H1 (cell line): ENCODE measurements around the gene TRMT61A. TPM values are rescaled to one million over a fixed set of nuclear protein-coding genes. Genes with fewer than 3 reads are reported as not detected.

Source experiments
- CTCF ChIA-PET: fragments of 300-600 bp; sonication (Branson Sonifier 250); formaldehyde crosslinking; loops from one replicate; lab custom pipeline; 2021; ENCODE audit not compliant: partially characterized antibody; lab: Charles Lee
- POLR2A ChIA-PET: fragments of 300-600 bp; sonication (Branson Sonifier 250); formaldehyde crosslinking; loops from one replicate; lab custom pipeline; 2021; ENCODE audit warnings: inconsistent platforms; ENCODE audit not compliant: partially characterized antibody; lab: Charles Lee
- DNase-seq, 2 experiments: peaks; one replicate each; pipeline versions ENCODE4 v3.0.0 to v3.0.0-alpha.2; 2010 to 2022; ENCODE audit warnings: low spot score in 2 of 2, low read depth in 1 of 2, mixed read lengths in 1 of 2
- FAIRE-seq: peaks from 2 replicates; lab custom pipeline; 2011; peaks lifted over from hg19 to GRCh38; lab: Jason Lieb, UNC
- H2AFZ ChIP-seq: 2 replicates; pipeline ENCODE4 v1.8.1; 2012; ENCODE audit warnings: low read length, inconsistent platforms
- H2AK5ac ChIP-seq: 2 replicates; pipeline ENCODE4 v1.6.1; 2013; ENCODE audit warnings: low read depth, low read length
- H2BK120ac ChIP-seq: replicated peaks from 2 replicates; pipeline ENCODE3; 2013; ENCODE audit warnings: low read depth, low read length, inconsistent platforms
- H2BK12ac ChIP-seq: 2 replicates; pipeline ENCODE4 v1.6.1; 2013; ENCODE audit warnings: low read depth, low read length
- H2BK15ac ChIP-seq: 2 replicates; pipeline ENCODE4 v1.6.1; 2013; ENCODE audit warnings: low read length
- H2BK20ac ChIP-seq: 2 replicates; pipeline ENCODE4 v1.6.1; 2013; ENCODE audit warnings: low read length
- H2BK5ac ChIP-seq: 2 replicates; pipeline ENCODE4 v1.6.1; 2013; ENCODE audit warnings: low read depth, low read length
- H3K14ac ChIP-seq: 2 replicates; pipeline ENCODE4 v1.6.1; 2013; ENCODE audit warnings: inconsistent platforms; ENCODE audit not compliant: insufficient read length
- H3K18ac ChIP-seq: 2 replicates; pipeline ENCODE4 v1.6.1; 2013; ENCODE audit warnings: low read length; ENCODE audit errors: extremely low read depth
- H3K23ac ChIP-seq: 2 replicates; pipeline ENCODE4 v1.6.1; 2013; ENCODE audit warnings: inconsistent platforms; ENCODE audit not compliant: insufficient read length
- H3K23me2 ChIP-seq: 2 replicates; pipeline ENCODE4 v1.6.1; 2013; ENCODE audit warnings: low read depth, low read length
- H3K27ac ChIP-seq: 2 replicates; pipeline ENCODE4 v1.6.1; 2011; ENCODE audit warnings: low read depth, low read length, inconsistent platforms
- H3K27me3 ChIP-seq, 4 experiments: replicated peaks in 1 of 4; 1 replicate in 1 of 4; 2 replicates in 3 of 4; pipeline versions ENCODE4 v1.6.1 to v1.8.1; 2011 to 2013; ENCODE audit warnings: low read length in 3 of 4, mild to moderate bottlenecking in 3 of 4, inconsistent platforms in 2 of 4, mixed read lengths in 2 of 4, moderate library complexity in 1 of 4; ENCODE audit not compliant: control insufficient read depth in 3 of 4, insufficient read depth in 3 of 4; ENCODE audit errors: extremely low read depth in 1 of 4
- H3K36me3 ChIP-seq, 4 experiments: 2 replicates each; pipeline versions ENCODE4 v1.6.1 to v1.8.1; 2011 to 2013; ENCODE audit warnings: mild to moderate bottlenecking in 4 of 4, low read length in 3 of 4, moderate library complexity in 2 of 4, control low read depth in 1 of 4, inconsistent platforms in 1 of 4; ENCODE audit not compliant: insufficient read depth in 4 of 4, control insufficient read depth in 2 of 4
- H3K4ac ChIP-seq: replicated peaks from 2 replicates; pipeline ENCODE3; 2013; ENCODE audit warnings: low read length, low read depth, mixed read lengths, inconsistent platforms; ENCODE audit not compliant: insufficient read length
- H3K4me1 ChIP-seq, 4 experiments: replicated peaks in 1 of 4; 1 replicate in 1 of 4; 2 replicates in 3 of 4; pipeline versions ENCODE4 v1.6.1 to v1.8.1; 2011 to 2013; ENCODE audit warnings: low read length in 3 of 4, inconsistent platforms in 2 of 4, mixed read lengths in 1 of 4; ENCODE audit not compliant: insufficient read depth in 4 of 4, control insufficient read depth in 3 of 4
- H3K4me2 ChIP-seq, 2 experiments: 2 replicates each; pipeline versions ENCODE4 v1.6.1 to v1.8.1; 2011 to 2013; ENCODE audit warnings: low read depth in 2 of 2, low read length in 2 of 2, control low read depth in 1 of 2, inconsistent platforms in 1 of 2, mild to moderate bottlenecking in 1 of 2; ENCODE audit not compliant: insufficient read depth in 1 of 2
- H3K4me3 ChIP-seq, 4 experiments: fragments of 200-600, 300-600 bp in 1 of 4; sonication (generic), shearing (Covaris generic), sonication (Bioruptor Twin) in 1 of 4; 2 replicates each; pipeline versions ENCODE4 v1.5.1 to v1.8.1; 2011 to 2016; ENCODE audit warnings: low read length in 4 of 4, low read depth in 3 of 4, control low read depth in 2 of 4, inconsistent platforms in 2 of 4, mild to moderate bottlenecking in 2 of 4, mixed read lengths in 1 of 4, moderate library complexity in 1 of 4; ENCODE audit not compliant: insufficient read depth in 2 of 4; ENCODE audit errors: extremely low read depth in 1 of 4
- H3K56ac ChIP-seq: replicated peaks from 2 replicates; pipeline ENCODE3; 2013; ENCODE audit warnings: low read depth, mild to moderate bottlenecking, mixed read lengths, low read length, inconsistent platforms; ENCODE audit not compliant: insufficient read length
- H3K79me1 ChIP-seq: 2 replicates; pipeline ENCODE4 v1.6.1; 2013; ENCODE audit warnings: low read depth, low read length, control low read depth
- H3K79me2 ChIP-seq, 2 experiments: 2 replicates each; pipeline versions ENCODE4 v1.6.1 to v1.8.1; 2012 to 2013; ENCODE audit warnings: low read length in 2 of 2, mild to moderate bottlenecking in 2 of 2, inconsistent platforms in 1 of 2; ENCODE audit not compliant: insufficient read depth in 2 of 2, control insufficient read depth in 1 of 2
- H3K9ac ChIP-seq, 4 experiments: replicated peaks in 1 of 4; 1 replicate in 1 of 4; 2 replicates in 3 of 4; pipeline versions ENCODE4 v1.6.1 to v1.8.1; 2011 to 2013; ENCODE audit warnings: low read depth in 3 of 4, low read length in 3 of 4, control low read depth in 2 of 4, mild to moderate bottlenecking in 2 of 4, moderate library complexity in 2 of 4, inconsistent platforms in 1 of 4; ENCODE audit errors: extremely low read depth in 1 of 4
- H3K9me3 ChIP-seq, 2 experiments: 2 replicates each; pipeline versions ENCODE4 v1.6.1 to v1.8.1; 2012 to 2013; ENCODE audit warnings: mild to moderate bottlenecking in 2 of 2, moderate library complexity in 2 of 2, control low read depth in 1 of 2, inconsistent platforms in 1 of 2, low read depth in 1 of 2, low read length in 1 of 2, mixed read lengths in 1 of 2; ENCODE audit not compliant: insufficient read depth in 2 of 2
- H4K20me1 ChIP-seq, 2 experiments: replicated peaks in 1 of 2; 2 replicates each; pipeline versions ENCODE3 to v1.8.1; 2011 to 2013; ENCODE audit warnings: inconsistent platforms in 2 of 2, low read length in 2 of 2, mild to moderate bottlenecking in 1 of 2; ENCODE audit not compliant: insufficient read depth in 2 of 2, control insufficient read depth in 1 of 2
- H4K5ac ChIP-seq: 2 replicates; pipeline ENCODE4 v1.6.1; 2013; ENCODE audit warnings: low read length, low read depth, mixed read lengths, inconsistent platforms; ENCODE audit not compliant: insufficient read length
- H4K8ac ChIP-seq: 2 replicates; pipeline ENCODE4 v1.8.0; 2013; ENCODE audit warnings: mild to moderate bottlenecking, moderate library complexity, low read length, inconsistent platforms; ENCODE audit not compliant: insufficient read depth; ENCODE audit errors: extremely low read depth
- H4K91ac ChIP-seq: replicated peaks from 2 replicates; pipeline ENCODE3; 2013; ENCODE audit warnings: low read length, mixed read lengths, inconsistent platforms; ENCODE audit not compliant: insufficient read length
- BRCA1 ChIP-seq: IDR thresholded peaks from 2 replicates; pipeline ENCODE4 v1.6.1; 2012; ENCODE audit warnings: low read depth, low read length, improper control_type of control experiment
- CBX5 ChIP-seq: fragments of 300-800, 300-1000 bp; sonication (generic); IDR thresholded peaks from 2 replicates; pipeline ENCODE4 v1.7.1; 2016; ENCODE audit warnings: antibody characterized with exemption, low read length, low read depth
- CHD1 ChIP-seq: IDR thresholded peaks from 2 replicates; pipeline ENCODE4 v1.6.1; 2012; ENCODE audit warnings: low read depth, low read length, improper control_type of control experiment
- CREB1 ChIP-seq: IDR thresholded peaks from 2 replicates; pipeline ENCODE4 v1.6.1; 2012; ENCODE audit warnings: inconsistent platforms
- EGR1 ChIP-seq: IDR thresholded peaks from 2 replicates; pipeline ENCODE4 v1.6.1; 2011; ENCODE audit warnings: low read depth, low read length, borderline replicate concordance
- JUN ChIP-seq: IDR thresholded peaks from 2 replicates; pipeline ENCODE4 v1.6.1; 2011; ENCODE audit warnings: low read depth, mild to moderate bottlenecking, improper control_type of control experiment, low read length
- JUND ChIP-seq: IDR thresholded peaks from 2 replicates; pipeline ENCODE4 v1.6.1; 2011; ENCODE audit warnings: mild to moderate bottlenecking, improper control_type of control experiment, low read length
- MAFK ChIP-seq: IDR thresholded peaks from 2 replicates; pipeline ENCODE4 v1.6.1; 2012; ENCODE audit warnings: low read depth, mild to moderate bottlenecking, improper control_type of control experiment, low read length
- RFX5 ChIP-seq: IDR thresholded peaks from 2 replicates; pipeline ENCODE4 v1.6.1; 2011; ENCODE audit warnings: low read depth, low read length, improper control_type of control experiment, borderline replicate concordance
- SAP30 ChIP-seq: fragments of 300-600 bp; sonication (generic); IDR thresholded peaks from 2 replicates; pipeline ENCODE4 v1.7.1; 2012; ENCODE audit warnings: low read length, moderate library complexity, mild to moderate bottlenecking, inconsistent platforms; ENCODE audit not compliant: insufficient read depth, insufficient replicate concordance
- SP4 ChIP-seq: IDR thresholded peaks from 2 replicates; pipeline ENCODE4 v1.6.1; 2012; ENCODE audit warnings: low read length, inconsistent platforms
- SRF ChIP-seq: IDR thresholded peaks from 2 replicates; pipeline ENCODE4 v1.6.1; 2011; ENCODE audit warnings: mild to moderate bottlenecking, low read depth, low read length, moderate library complexity
- TAF7 ChIP-seq: optimal IDR thresholded peaks from 2 replicates; pipeline ENCODE3; 2011; ENCODE audit warnings: low read depth, mild to moderate bottlenecking, inconsistent platforms, low read length, moderate library complexity, borderline replicate concordance
- WGBS, 2 experiments: shearing (Covaris generic) in 1 of 2; methylation state at CpG; one replicate each; pipeline versions ENCODE4 v1.1.6 to v1.1.7; 2013 to 2015; ENCODE audit warnings: low lambda C conversion rate in 2 of 2, mixed read lengths in 2 of 2, inconsistent platforms in 1 of 2, low coverage in 1 of 2, missing lambda C conversion rate in 1 of 2; ENCODE audit not compliant: insufficient replicate concordance in 2 of 2, insufficient coverage in 1 of 2, insufficient read length in 1 of 2; ENCODE audit errors: extremely low coverage in 1 of 2, missing lambda C conversion rate in 1 of 2; 5-methylcytosine and 5-hydroxymethylcytosine counted together
- polyA plus RNA-seq, 7 experiments: library from polyadenylated mRNA; depleted of rRNA in 3 of 7; stranded (reverse) in 5 of 7; unstranded in 2 of 7; fragments of >200 nt in 5 of 7; fragments of 200-250 nt in 2 of 7; gene quantifications; 1 replicate in 5 of 7; 2 replicates in 1 of 7; 4 replicates in 1 of 7; pipeline versions ENCODE4 v1.2.1 to v1.2.3, GENCODE V29; 2011 to 2013; ENCODE audit warnings: missing spikeins in 2 of 7, mixed read lengths in 2 of 7
- total RNA-seq: library from RNA; stranded (reverse); fragmentation: NEBNext Ultra II Directional; extraction: Animal tissue kit (Norgen Biotek cat#: 25700); gene quantifications from 2 replicates; pipeline ENCODE4 v1.2.1, GENCODE V29; 2021
- TF ChIP-seq, protein P1 (sequence below): IDR thresholded peaks from 2 replicates; pipeline ENCODE4 v1.6.1; 2012; ENCODE audit warnings: inconsistent platforms

Gene TRMT61A
- total and polyA plus RNA-seq, 2 of the 8 experiments (the other 6 are each of a cell fraction or from before 2014, with no cell fraction given) = 15.8 to 19.0 TPM

GRCh38 chr14:103530390-103530789 is 1.4 kb downstream of the TRMT61A start:
- no peak overlapping the region for H3K23ac ChIP-seq
- H2AK5ac ChIP-seq = no peak overlapping the region
- FAIRE-seq = no peak
- H3K23me2 ChIP-seq = peaks cover 8% of the 10 kb centered on the region; the same call in 1 of the 2 replicates
- peaks cover 13 to 37% of the 10 kb centered on the region in 2 experiments for H4K20me1 ChIP-seq
- peaks cover 5 to 20% of the 10 kb centered on the region in 2 experiments; a peak in 3 of 4 replicates for H3K79me2 ChIP-seq
- H3K4me3 ChIP-seq = peak overlapping the region in 2 of 4 experiments; percentile 96 to 97; a peak in 2 of 8 replicates
- H3K27ac ChIP-seq = no peak overlapping the region
- H3K4me1 ChIP-seq = peaks cover 0 to 12% (median 10%) of the 10 kb centered on the region in 4 experiments; a peak in 6 of 7 replicates
- peak in 1 of 2 experiments; percentile 78 for DNase-seq
- no peak overlapping the region for H3K56ac ChIP-seq
- H2BK15ac ChIP-seq = no peak overlapping the region
- WGBS, 2 experiments = 76% methylated on average over 7 of the region's 7 CpGs; no CpG with 5 or more reads in 1 of the 2 experiments
- no peak overlapping the region for H2BK120ac ChIP-seq
- peaks cover 0 to 6% (median 0%) of the 10 kb centered on the region in 4 experiments; a peak in 2 of 7 replicates for H3K27me3 ChIP-seq
- no peak overlapping the region for H2BK20ac ChIP-seq
- POLR2A ChIA-PET = interaction anchor here (0.6 to 29.8 kb wide), 8 partner anchors 10 to 165 kb away, joined by 3 to 844 read pairs (median 4); partner anchors contain the start of genes BAG5 and CKB
- peak overlapping the region; percentile 87 to 97; a peak in 2 of 4 replicates for H3K4me2 ChIP-seq
- H4K5ac ChIP-seq = no peak overlapping the region
- H2BK12ac ChIP-seq = no peak overlapping the region
- no peaks in the 10 kb centered on the region for H3K9me3 ChIP-seq
- H2AFZ ChIP-seq = no peak overlapping the region
- peaks cover 24% of the 10 kb centered on the region for H3K79me1 ChIP-seq
- no peak overlapping the region for H3K4ac ChIP-seq
- H4K8ac ChIP-seq = no peak overlapping the region
- H3K9ac ChIP-seq = no peak overlapping the region
- CTCF ChIA-PET = interaction anchor here (0.6 to 28.8 kb wide), 5 partner anchors 16 to 425 kb away, joined by 3 to 921 read pairs (median 3); partner anchors contain the start of gene CKB
- peaks cover 0 to 17% (median 1%) of the 10 kb centered on the region in 4 experiments; a peak in 3 of 8 replicates for H3K36me3 ChIP-seq
- no peak overlapping the region for H4K91ac ChIP-seq
- no peak overlapping the region for H2BK5ac ChIP-seq
- no peak overlapping the region for H3K18ac ChIP-seq
- H3K14ac ChIP-seq = no peak overlapping the region
- no peak for TF ChIP-seq CHD1
- no peak for TF ChIP-seq BRCA1
- TF ChIP-seq JUND = no peak
- no peak for TF ChIP-seq TAF7
- no peak for TF ChIP-seq SP4
- TF ChIP-seq SAP30 = peak; percentile 74
- TF ChIP-seq MAFK = no peak
- TF ChIP-seq JUN = no peak
- TF ChIP-seq, protein P1, sequence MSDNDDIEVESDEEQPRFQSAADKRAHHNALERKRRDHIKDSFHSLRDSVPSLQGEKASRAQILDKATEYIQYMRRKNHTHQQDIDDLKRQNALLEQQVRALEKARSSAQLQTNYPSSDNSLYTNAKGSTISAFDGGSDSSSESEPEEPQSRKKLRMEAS = peak; percentile 39; the same call in 1 of the 2 replicates
- no peak for TF ChIP-seq SRF
- no peak for TF ChIP-seq EGR1
- TF ChIP-seq RFX5 = no peak
- TF ChIP-seq CBX5 = no peak
- TF ChIP-seq CREB1 = no peak
